Coronary artery (tissue), 2 donors: ENCODE results near the gene TTI1.
A peak's percentile ranks its signal among the peaks of the same experiment; 100 is the strongest.

Source experiments
- DNase-seq: peaks from one replicate; pipeline ENCODE4 v3.0.0-alpha.2; 2017; ENCODE audit warnings: low spot score
- H3K27ac ChIP-seq, 2 donors: fragments of 200-600 bp; sonication (generic); one replicate each; pipeline ENCODE4 v1.5.1; 2016 to 2019
- H3K4me3 ChIP-seq: fragments of 200-600 bp; sonication (generic); 2 replicates; pipeline ENCODE4 v1.5.1; 2016; ENCODE audit warnings: mild to moderate bottlenecking, moderate library complexity
- CTCF ChIP-seq: fragments of 200-600 bp; sonication (generic); IDR thresholded peaks from one replicate; pipeline ENCODE4 v1.5.1; 2019; ENCODE audit warnings: antibody characterized with exemption

Gene TTI1

DNA sequence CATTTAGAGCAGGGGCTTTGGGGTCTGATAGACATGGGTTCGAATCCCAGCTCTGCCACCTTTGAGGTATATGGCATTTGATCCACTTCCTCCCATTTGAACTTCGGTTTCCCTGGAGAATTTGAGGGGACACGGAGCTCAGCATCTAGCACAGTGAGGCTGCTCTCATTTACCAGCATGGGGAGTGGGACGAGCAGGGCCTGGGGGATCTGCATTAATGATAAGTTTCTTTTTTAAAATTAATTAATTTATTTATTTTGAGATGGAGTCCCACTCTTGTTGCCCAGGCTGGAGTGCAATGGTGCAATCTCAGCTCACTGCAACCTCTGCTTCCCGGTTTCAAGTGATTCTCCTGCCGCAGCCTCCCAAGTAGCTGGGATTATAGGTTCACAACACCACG is 77.7 kb downstream of the TTI1 start:
- no peak for TF ChIP-seq CTCF
- no peak overlapping the region for H3K4me3 ChIP-seq
- no peak for DNase-seq
- no peak overlapping the region for H3K27ac ChIP-seq

DNA sequence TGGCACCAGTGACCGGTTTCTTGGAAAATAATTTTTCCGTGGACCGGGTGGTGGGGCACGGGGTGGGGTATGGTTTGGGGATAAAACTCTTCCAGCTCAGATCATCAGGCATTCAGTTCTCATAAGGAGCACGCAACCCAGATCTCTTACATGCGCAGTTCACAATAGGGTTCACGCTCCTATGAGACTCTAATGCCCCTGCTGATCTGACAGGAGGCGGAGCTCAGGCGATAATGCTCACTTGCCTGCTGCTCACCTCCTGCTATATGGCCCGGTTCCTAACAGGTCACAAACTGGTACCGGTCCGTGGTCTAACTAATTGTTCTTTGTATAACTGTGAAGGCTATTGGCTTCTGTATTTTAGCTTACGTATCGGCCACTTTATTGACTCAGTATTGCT is 78.6 kb downstream of the TTI1 start:
- no peak for DNase-seq
- H3K27ac ChIP-seq, result no peak overlapping the region
- no peak overlapping the region for H3K4me3 ChIP-seq
- TF ChIP-seq CTCF, result no peak

DNA sequence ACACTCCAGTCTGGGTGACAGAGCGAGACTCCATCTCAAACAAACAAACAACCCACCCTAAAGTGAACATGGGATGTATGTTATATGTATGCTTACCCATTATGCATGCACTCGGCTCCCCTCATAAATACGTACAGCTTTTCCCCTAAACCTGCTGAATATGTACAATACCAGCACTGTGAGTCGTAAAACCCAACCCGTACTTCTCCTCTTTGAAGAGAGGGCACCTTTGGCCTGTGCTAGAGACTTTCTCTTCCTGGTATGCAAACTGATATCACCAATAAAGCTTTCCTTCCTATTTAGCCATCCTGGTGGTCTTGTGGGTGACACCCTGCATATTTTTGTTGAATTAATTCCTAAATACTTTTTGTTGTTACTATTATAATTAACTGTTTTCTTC is 79.1 kb downstream of the TTI1 start:
- TF ChIP-seq CTCF, result no peak
- no peak overlapping the region for H3K27ac ChIP-seq
- no peak overlapping the region for H3K4me3 ChIP-seq
- no peak for DNase-seq

- no peak overlapping the region for H3K4me3 ChIP-seq
- no peak for TF ChIP-seq CTCF
- DNase-seq, result peak; percentile 12
- no peak overlapping the region for H3K27ac ChIP-seq
These were observed 84.3 kb downstream of the TTI1 start for GRCh38 chr20:37948956-37949355.

DNA sequence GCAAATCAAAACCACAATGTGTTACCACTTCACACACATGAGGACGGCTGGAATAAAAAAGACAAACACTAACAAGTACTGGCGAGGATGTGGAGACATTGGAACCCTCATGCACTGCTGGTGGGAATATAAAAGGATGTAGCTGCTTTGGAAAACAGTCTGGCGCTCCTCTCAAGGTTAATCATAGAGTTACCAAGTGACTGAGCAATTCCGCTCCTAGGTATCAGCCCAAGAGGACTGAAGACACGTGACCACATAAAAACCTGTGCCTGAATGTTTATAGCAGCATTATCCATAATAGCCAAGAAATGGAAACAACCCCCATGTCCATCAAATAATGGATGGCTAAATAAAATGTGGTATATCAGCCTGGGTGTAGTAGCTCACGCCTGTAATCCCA is 85.3 kb downstream of the TTI1 start:
- no peak for DNase-seq
- H3K27ac ChIP-seq, result no peak overlapping the region
- TF ChIP-seq CTCF, result no peak
- H3K4me3 ChIP-seq, result no peak overlapping the region

DNA sequence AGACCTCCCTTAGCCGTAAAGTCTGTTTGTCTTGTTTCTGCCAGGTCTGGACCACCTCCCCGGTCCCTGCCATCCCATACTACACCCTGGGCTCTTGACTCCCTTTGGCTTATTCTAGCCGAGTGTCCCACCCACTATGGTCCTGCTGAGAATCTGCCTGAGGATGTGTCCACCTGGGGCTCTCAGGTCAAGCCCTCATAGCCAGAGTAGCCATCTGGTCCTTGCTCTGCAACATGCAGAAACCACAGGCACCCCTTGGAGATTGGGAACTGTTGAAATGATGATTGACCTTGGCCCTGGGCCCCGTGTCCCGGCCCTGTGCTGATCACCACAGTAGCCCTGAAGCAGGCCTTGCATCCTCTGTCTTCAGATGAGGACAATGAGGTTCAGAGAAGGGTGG is 86.3 kb downstream of the TTI1 start:
- no peak overlapping the region for H3K27ac ChIP-seq
- no peak for TF ChIP-seq CTCF
- DNase-seq, result no peak
- H3K4me3 ChIP-seq, result no peak overlapping the region

- no peak for TF ChIP-seq CTCF
- no peak for DNase-seq
- no peak overlapping the region for H3K27ac ChIP-seq
- H3K4me3 ChIP-seq, result no peak overlapping the region
These were observed 88.1 kb downstream of the TTI1 start for GRCh38 chr20:37945091-37945547.
